Measurements from ENCODE around the gene PLCD1.

The PLCD1 gene

DNA sequence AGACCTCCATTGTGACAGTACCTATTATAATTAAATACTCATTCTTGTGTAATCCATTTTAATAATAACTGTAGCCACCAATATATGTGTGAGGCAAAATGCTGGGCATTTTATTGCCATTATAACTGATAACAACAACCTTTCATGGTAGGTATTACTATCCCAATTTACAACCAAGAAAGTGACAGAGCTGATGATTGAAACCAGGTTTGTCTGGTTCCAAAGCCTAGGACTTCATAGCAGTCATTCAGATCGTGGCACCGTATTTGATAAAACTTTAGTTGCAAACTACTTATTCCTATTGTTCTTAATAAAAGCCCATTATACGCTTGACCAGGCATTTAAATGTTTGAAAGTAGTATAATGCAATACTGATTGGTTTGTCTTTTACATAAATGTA is 65.3 kb downstream of the PLCD1 start:
- DNase-seq (ENCODE audit: low read depth) = no peak

GRCh38 chr3:37963635-37964034 is 65.8 kb downstream of the PLCD1 start:
- no peak for DNase-seq (ENCODE audit: low read depth)

GRCh38 chr3:37963016-37963415 is 66.4 kb downstream of the PLCD1 start:
- DNase-seq (ENCODE audit: low read depth) = no peak

DNA sequence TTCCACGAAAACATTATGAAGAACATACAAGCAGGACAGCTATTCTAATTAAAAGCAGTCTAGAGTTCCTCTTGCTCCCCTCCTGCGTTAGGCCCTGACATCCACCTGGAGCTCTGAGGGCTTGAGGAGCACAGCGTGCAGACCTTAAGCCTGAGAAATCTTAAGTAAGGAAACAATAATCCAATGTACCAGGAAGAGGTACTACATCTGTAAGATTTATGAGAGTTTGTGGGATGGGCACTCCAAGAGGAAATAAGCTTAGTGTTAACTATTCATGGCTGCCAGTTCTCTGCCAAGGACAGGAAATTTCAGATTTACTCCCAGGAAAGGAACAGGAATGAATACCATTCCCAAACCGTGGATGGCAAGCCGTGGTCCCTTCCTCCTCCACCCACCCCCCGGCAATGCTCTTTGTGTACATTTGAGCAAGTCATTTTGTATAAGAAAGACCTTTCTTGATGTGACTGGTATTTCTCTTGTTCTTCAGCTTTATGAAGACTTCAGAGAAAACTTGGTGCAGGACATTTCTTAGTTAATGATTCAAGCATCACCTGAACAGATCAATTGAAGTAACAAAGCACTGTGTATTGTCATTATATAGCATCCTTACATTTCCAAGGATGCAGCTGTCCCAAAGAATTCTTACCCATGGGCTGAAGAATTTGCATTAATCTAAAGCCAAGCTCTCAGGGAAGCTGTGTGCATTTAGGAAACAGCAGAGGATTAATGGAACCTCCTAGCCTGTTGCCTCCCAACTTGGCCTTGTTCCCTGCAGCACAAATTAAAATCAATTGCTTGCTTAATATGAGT is 67.6 kb downstream of the PLCD1 start:
- no peak for DNase-seq (ENCODE audit: low read depth)

DNA sequence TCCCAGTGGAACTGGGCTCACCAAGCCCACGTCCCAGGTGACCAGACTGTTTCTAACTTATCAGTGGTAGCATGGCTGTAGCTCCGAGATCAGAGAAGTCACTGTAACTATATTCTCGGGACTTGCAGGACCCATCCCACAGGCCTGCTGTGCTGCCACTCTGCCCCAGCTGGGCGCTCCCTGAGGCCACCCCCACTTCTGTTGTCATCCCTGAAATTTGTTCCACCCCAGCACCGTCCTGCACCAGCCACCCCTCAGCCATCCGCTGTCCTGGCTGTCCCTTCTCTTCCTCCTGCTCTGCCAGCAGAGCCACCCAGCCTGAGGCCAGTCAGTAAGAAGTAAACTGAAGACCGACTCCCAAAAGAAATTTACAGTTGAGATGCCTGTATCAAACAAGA is 71.9 kb downstream of the PLCD1 start:
- no peak for DNase-seq (ENCODE audit: low read depth)
